IMR-90 (cell line): Measurements from ENCODE around the gene DOCK6. TPM values are rescaled to one million over a fixed set of nuclear protein-coding genes. Genes with fewer than 3 reads are reported as not detected.

Experiments used
- ATAC-seq: fragments of 200-7000 bp; cut with Tn5 transposase; 2 replicates; pipeline ENCODE4 v1.9.1; 2020; ENCODE audit warnings: low read depth, mild to moderate bottlenecking, moderate library complexity
- BruUV-seq: library from RNA; stranded (reverse); fragments of 400-500 nt; replicated peaks from 2 replicates; lab custom pipeline; 2021; lab: Mats Ljungman, UMichigan
- CTCF ChIA-PET: fragments of 300-600 bp; formaldehyde crosslinking; extraction: SDS; loops from one replicate; lab custom pipeline; 2021; ENCODE audit warnings: antibody characterized with exemption; lab: Yijun Ruan, JAX
- POLR2A ChIA-PET: fragments of 300-600 bp; sonication (Branson Sonifier 250); formaldehyde crosslinking; loops from one replicate; lab custom pipeline; 2022; ENCODE audit warnings: antibody characterized with exemption; ENCODE audit not compliant: unreplicated experiment; lab: Charles Lee
- DNase-seq: peaks from one replicate; pipeline ENCODE4 v3.0.0; 2013
- H2AFZ ChIP-seq: replicated peaks from 2 replicates; pipeline ENCODE3; 2013; ENCODE audit warnings: low read length, mild to moderate bottlenecking; ENCODE audit not compliant: poor library complexity
- H2AK5ac ChIP-seq: 2 replicates; pipeline ENCODE4 v1.6.1; 2013; ENCODE audit warnings: low read depth, low read length, inconsistent platforms
- H2AK9ac ChIP-seq: replicated peaks from 2 replicates; pipeline ENCODE3; 2013; ENCODE audit warnings: mild to moderate bottlenecking, low read depth, low read length, moderate library complexity; ENCODE audit not compliant: poor library complexity
- H2BK120ac ChIP-seq: 2 replicates; pipeline ENCODE4 v1.6.1; 2013; ENCODE audit warnings: low read depth, low read length, inconsistent platforms
- H2BK15ac ChIP-seq: 3 replicates; pipeline ENCODE4 v1.6.1; 2013; ENCODE audit warnings: low read depth, low read length, inconsistent platforms
- H2BK20ac ChIP-seq: 2 replicates; pipeline ENCODE4 v1.6.1; 2013; ENCODE audit warnings: low read depth, mild to moderate bottlenecking, inconsistent platforms, low read length, moderate library complexity
- H2BK5ac ChIP-seq: 2 replicates; pipeline ENCODE4 v1.6.1; 2013; ENCODE audit warnings: mild to moderate bottlenecking, low read depth, low read length, inconsistent platforms; ENCODE audit not compliant: poor library complexity, severe bottlenecking
- H3K14ac ChIP-seq: replicated peaks from 2 replicates; pipeline ENCODE4 v1.6.1; 2013; ENCODE audit warnings: low read depth, low read length, inconsistent platforms
- H3K18ac ChIP-seq: 2 replicates; pipeline ENCODE4 v1.6.1; 2013; ENCODE audit warnings: low read depth, low read length, control low read depth
- H3K23ac ChIP-seq: 2 replicates; pipeline ENCODE4 v1.6.1; 2013; ENCODE audit warnings: low read depth, low read length, inconsistent platforms
- H3K27ac ChIP-seq: 2 replicates; pipeline ENCODE4 v1.5.1; 2013; ENCODE audit warnings: mild to moderate bottlenecking, control low read depth, low read length; ENCODE audit not compliant: insufficient read depth
- H3K27me3 ChIP-seq: 2 replicates; pipeline ENCODE4 v1.6.1; 2013; ENCODE audit warnings: low read length; ENCODE audit not compliant: control insufficient read depth, insufficient read depth
- H3K36me3 ChIP-seq: 2 replicates; pipeline ENCODE4 v1.6.1; 2013; ENCODE audit warnings: low read length, mixed read lengths; ENCODE audit not compliant: control insufficient read depth, insufficient read depth
- H3K4ac ChIP-seq: 2 replicates; pipeline ENCODE4 v1.6.1; 2013; ENCODE audit warnings: low read depth, low read length, inconsistent platforms
- H3K4me1 ChIP-seq: 2 replicates; pipeline ENCODE4 v1.6.1; 2013; ENCODE audit warnings: low read length, mixed read lengths; ENCODE audit not compliant: control insufficient read depth, insufficient read depth
- H3K4me2 ChIP-seq: 2 replicates; pipeline ENCODE4 v1.6.1; 2013; ENCODE audit warnings: low read depth, mild to moderate bottlenecking, control low read depth, low read length, moderate library complexity
- H3K4me3 ChIP-seq: 2 replicates; pipeline ENCODE4 v1.5.1; 2013; ENCODE audit warnings: low read depth, mild to moderate bottlenecking, control low read depth, low read length, moderate library complexity; ENCODE audit not compliant: insufficient read depth
- H3K56ac ChIP-seq: 2 replicates; pipeline ENCODE4 v1.6.1; 2013; ENCODE audit warnings: low read length, inconsistent platforms; ENCODE audit not compliant: insufficient read depth; ENCODE audit errors: extremely low read depth
- H3K79me1 ChIP-seq, 2 experiments: 2 replicates each; pipeline ENCODE4 v1.6.1; 2013; ENCODE audit warnings: low read length in 2 of 2, inconsistent platforms in 1 of 2, low read depth in 1 of 2
- H3K9ac ChIP-seq: 2 replicates; pipeline ENCODE4 v1.6.1; 2013; ENCODE audit warnings: low read depth, low read length, control low read depth
- H3K9me1 ChIP-seq: 2 replicates; pipeline ENCODE4 v1.6.1; 2013; ENCODE audit warnings: low read length, inconsistent platforms; ENCODE audit not compliant: insufficient read depth
- H3K9me3 ChIP-seq: 2 replicates; pipeline ENCODE4 v1.6.1; 2013; ENCODE audit warnings: low read length; ENCODE audit not compliant: control insufficient read depth, insufficient read depth
- H4K20me1 ChIP-seq: 2 replicates; pipeline ENCODE4 v1.6.1; 2013; ENCODE audit warnings: low read length, inconsistent platforms; ENCODE audit not compliant: insufficient read depth
- H4K5ac ChIP-seq: 2 replicates; pipeline ENCODE4 v1.6.1; 2013; ENCODE audit warnings: mild to moderate bottlenecking, low read depth, low read length, control low read depth
- H4K8ac ChIP-seq, 2 experiments: 2 replicates each; pipeline ENCODE4 v1.6.1; 2013; ENCODE audit warnings: low read depth in 2 of 2, low read length in 2 of 2, control low read depth in 1 of 2, inconsistent platforms in 1 of 2
- H4K91ac ChIP-seq: 2 replicates; pipeline ENCODE4 v1.6.1; 2013; ENCODE audit warnings: low read depth, low read length, inconsistent platforms; ENCODE audit not compliant: insufficient read depth
- BHLHE40 ChIP-seq: fragments of 150-350 bp; IDR thresholded peaks from 2 replicates; pipeline ENCODE4 v1.6.1; 2016; ENCODE audit warnings: mild to moderate bottlenecking, low read depth, low read length
- CEBPB ChIP-seq: IDR thresholded peaks from 2 replicates; pipeline ENCODE4 v1.6.1; 2012; ENCODE audit warnings: low read depth, low read length, improper control_type of control experiment
- CHD1 ChIP-seq: IDR thresholded peaks from 2 replicates; pipeline ENCODE4 v1.6.1; 2012; ENCODE audit warnings: low read depth, low read length, improper control_type of control experiment
- CTCF ChIP-seq: conservative IDR thresholded peaks from 2 replicates; pipeline ENCODE4 v1.5.1; 2012; ENCODE audit warnings: mild to moderate bottlenecking, low read depth, low read length, improper control_type of control experiment
- ELK1 ChIP-seq: fragments of 150-350 bp; IDR thresholded peaks from 2 replicates; pipeline ENCODE4 v1.6.1; 2016; ENCODE audit warnings: low read depth, mild to moderate bottlenecking, low read length, moderate library complexity, borderline replicate concordance
- FOS ChIP-seq: fragments of 150-350 bp; IDR thresholded peaks from 2 replicates; pipeline ENCODE4 v1.6.1; 2016; ENCODE audit warnings: low read depth, low read length
- MAFK ChIP-seq: IDR thresholded peaks from 2 replicates; pipeline ENCODE4 v1.6.1; 2012; ENCODE audit warnings: low read depth, low read length, improper control_type of control experiment
- MAZ ChIP-seq: IDR thresholded peaks from 2 replicates; pipeline ENCODE4 v1.6.1; 2012; ENCODE audit warnings: low read depth, mild to moderate bottlenecking, low read length, improper control_type of control experiment, moderate library complexity, borderline replicate concordance
- MXI1 ChIP-seq: IDR thresholded peaks from 2 replicates; pipeline ENCODE4 v1.6.1; 2012; ENCODE audit warnings: low read depth, mild to moderate bottlenecking, low read length, moderate library complexity, borderline replicate concordance
- NFE2L2 ChIP-seq: fragments of 150-350 bp; IDR thresholded peaks from 2 replicates; pipeline ENCODE4 v1.6.1; 2016; ENCODE audit warnings: low read depth, mild to moderate bottlenecking, low read length
- POLR2A ChIP-seq: IDR thresholded peaks from 2 replicates; pipeline ENCODE4 v1.6.1; 2012; ENCODE audit warnings: mild to moderate bottlenecking, low read depth, low read length
- RAD21 ChIP-seq: IDR thresholded peaks from 2 replicates; pipeline ENCODE4 v1.6.1; 2012; ENCODE audit warnings: low read length, improper control_type of control experiment
- RCOR1 ChIP-seq: IDR thresholded peaks from 2 replicates; pipeline ENCODE4 v1.6.1; 2012; ENCODE audit warnings: mild to moderate bottlenecking, low read length, improper control_type of control experiment; ENCODE audit not compliant: insufficient replicate concordance
- RFX5 ChIP-seq: IDR thresholded peaks from 2 replicates; pipeline ENCODE4 v1.8.0; 2012; ENCODE audit warnings: low read depth, mild to moderate bottlenecking, low read length, moderate library complexity
- SMC3 ChIP-seq: fragments of 150-350 bp; IDR thresholded peaks from 2 replicates; pipeline ENCODE4 v1.6.1; 2016; ENCODE audit warnings: low read depth, mild to moderate bottlenecking, antibody characterized with exemption, low read length, moderate library complexity
- WGBS, 2 experiments: methylation state at CpG; one replicate each; pipeline versions ENCODE4 v1.1.5 to v1.1.7; 2013; ENCODE audit warnings: missing lambda C conversion rate in 2 of 2; ENCODE audit not compliant: insufficient read length in 1 of 2; ENCODE audit errors: extremely low coverage in 2 of 2; 5-methylcytosine and 5-hydroxymethylcytosine counted together
- dilution Hi-C: fragments of 300-500 bp; cut with HindIII; formaldehyde crosslinking; loops from one replicate; pipeline ENCODE4 v1.14.3; 2018; ENCODE audit warnings: low sequenced_read_pairs; ENCODE audit not compliant: unreplicated experiment
- in situ Hi-C: fragments of 300-500 bp; cut with MboI; formaldehyde crosslinking; loops from 3 replicates; pipeline ENCODE4 v1.14.3; 2019; ENCODE audit warnings: low sequenced_read_pairs, inconsistent platforms, mixed read lengths
- intact Hi-C: fragments of 100-400 bp; cut with micrococcal nuclease; formaldehyde crosslinking; loops from 2 replicates; pipeline ENCODE4 v1.10.0; 2022
- polyA plus RNA-seq, 3 experiments: library from polyadenylated mRNA; depleted of rRNA; stranded (reverse); fragments of >200 nt; gene quantifications; 2 replicates each; pipeline ENCODE4 v1.2.3, GENCODE V29; 2012; ENCODE audit warnings: low replicate concordance in 1 of 3
- total RNA-seq: library from RNA; depleted of rRNA; stranded (reverse); fragments of >200 nt; gene quantifications from 2 replicates; pipeline ENCODE4 v1.2.3, GENCODE V29; 2012
- TF ChIP-seq, protein P1 (sequence below): fragments of 150-350 bp; IDR thresholded peaks from 2 replicates; pipeline ENCODE4 v1.6.1; 2017; ENCODE audit warnings: mild to moderate bottlenecking, antibody characterized with exemption, low read length, low read depth

DOCK6 gene
- total and polyA plus RNA-seq, 2 of the 4 experiments (the other 2 are of a cell fraction) = 5.0 to 18.4 TPM

DNA sequence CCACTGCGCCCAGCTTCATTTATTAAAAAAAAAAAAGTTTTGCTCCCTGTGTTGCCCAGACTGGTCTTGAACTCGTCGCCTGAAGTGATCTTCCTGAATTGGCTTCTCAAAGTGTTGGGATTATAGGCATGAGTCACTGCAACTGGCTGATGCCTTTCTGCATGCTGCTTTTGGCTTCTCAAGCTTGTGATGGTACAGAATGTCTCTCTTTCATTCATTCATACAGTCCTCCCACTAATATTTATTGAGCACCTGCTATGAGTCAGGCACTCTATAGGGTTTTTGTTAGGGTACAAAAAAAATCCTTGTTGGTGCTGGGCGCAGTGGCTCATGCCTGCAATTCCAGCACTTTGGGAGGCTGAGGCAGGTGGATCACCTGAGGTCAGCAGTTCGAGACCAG is 42.6 kb upstream of the DOCK6 start:
- Histone ChIP-seq H3K4me1 (no peaks in the 10 kb centered on the region), H3K9me1 (no peaks in the 10 kb centered on the region), H3K9ac (no peak overlapping the region), H3K4me3 (no peak overlapping the region), H2AK9ac (no peak overlapping the region), H2BK20ac (no peak overlapping the region), H3K9me3 (no peaks in the 10 kb centered on the region), H2BK5ac (no peak overlapping the region), H4K8ac (no peak overlapping the region), H2BK15ac (no peak overlapping the region), H4K5ac (no peak overlapping the region), H3K23ac (no peak overlapping the region), H3K36me3 (no peaks in the 10 kb centered on the region), H2BK120ac (no peak overlapping the region), H4K91ac (no peak overlapping the region), H3K27ac (no peak overlapping the region), H3K4me2 (no peak overlapping the region), H4K20me1 (no peaks in the 10 kb centered on the region), H3K18ac (no peak overlapping the region), H2AK5ac (no peak overlapping the region), H3K79me1 (no peaks in the 10 kb centered on the region), H2AFZ (no peak overlapping the region), H3K14ac (no peak overlapping the region), H3K27me3 (peaks cover 10% of the 10 kb centered on the region), H3K4ac (no peak overlapping the region), H3K56ac (no peak overlapping the region)
- POLR2A ChIA-PET = no interaction called here
- TF ChIP-seq CTCF (no peak), RFX5 (no peak), RAD21 (no peak), BHLHE40 (no peak), RCOR1 (no peak), SMC3 (no peak), CHD1 (no peak), POLR2A (no peak), CEBPB (no peak), MAFK (no peak), NFE2L2 (no peak), ELK1 (no peak), MXI1 (no peak), FOS (no peak), MAZ (no peak)
- TF ChIP-seq, protein P1, sequence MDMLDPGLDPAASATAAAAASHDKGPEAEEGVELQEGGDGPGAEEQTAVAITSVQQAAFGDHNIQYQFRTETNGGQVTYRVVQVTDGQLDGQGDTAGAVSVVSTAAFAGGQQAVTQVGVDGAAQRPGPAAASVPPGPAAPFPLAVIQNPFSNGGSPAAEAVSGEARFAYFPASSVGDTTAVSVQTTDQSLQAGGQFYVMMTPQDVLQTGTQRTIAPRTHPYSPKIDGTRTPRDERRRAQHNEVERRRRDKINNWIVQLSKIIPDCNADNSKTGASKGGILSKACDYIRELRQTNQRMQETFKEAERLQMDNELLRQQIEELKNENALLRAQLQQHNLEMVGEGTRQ = no peak
- intact Hi-C loops (no loop called here), dilution Hi-C loops (no loop called here), in situ Hi-C loops (no loop called here)
- DNase-seq (no peak), ATAC-seq (no peak)
- WGBS, 2 experiments = no CpG with 5 or more reads among the region's 5 CpGs
- CTCF ChIA-PET = interaction anchor here (0.5 kb wide), 1 partner anchor 10 kb away, joined by 3 read pairs; no protein-coding TSS in a partner anchor
- no TSS peak for BruUV-seq
